Measurements from ENCODE around the gene IKZF1. TPM values are rescaled to one million over a fixed set of nuclear protein-coding genes. Genes with fewer than 3 reads are reported as not detected.

The IKZF1 gene
- polyA plus RNA-seq, 5 donors: 2.0 to 2.7 (median 2.5) TPM

DNA sequence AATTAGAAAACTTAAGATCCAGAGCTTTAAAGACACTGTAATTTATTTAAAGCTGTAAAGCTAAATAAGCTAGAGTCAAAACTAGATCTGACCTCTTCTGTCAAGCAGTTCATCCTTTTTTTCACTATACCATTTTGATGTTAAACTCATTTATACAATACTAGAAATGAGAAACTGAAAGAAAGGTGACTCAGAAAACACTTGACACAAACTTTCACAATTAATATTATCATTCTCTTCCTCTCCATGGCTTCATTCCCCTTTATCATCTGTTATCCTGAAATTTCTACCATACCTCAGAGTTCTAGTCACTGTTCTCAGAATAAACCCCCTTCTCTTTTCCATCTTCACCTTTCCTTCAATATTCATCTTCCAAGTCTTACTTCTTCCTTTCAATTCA is 144.3 kb downstream of the IKZF1 start:
- no peak for DNase-seq

DNA sequence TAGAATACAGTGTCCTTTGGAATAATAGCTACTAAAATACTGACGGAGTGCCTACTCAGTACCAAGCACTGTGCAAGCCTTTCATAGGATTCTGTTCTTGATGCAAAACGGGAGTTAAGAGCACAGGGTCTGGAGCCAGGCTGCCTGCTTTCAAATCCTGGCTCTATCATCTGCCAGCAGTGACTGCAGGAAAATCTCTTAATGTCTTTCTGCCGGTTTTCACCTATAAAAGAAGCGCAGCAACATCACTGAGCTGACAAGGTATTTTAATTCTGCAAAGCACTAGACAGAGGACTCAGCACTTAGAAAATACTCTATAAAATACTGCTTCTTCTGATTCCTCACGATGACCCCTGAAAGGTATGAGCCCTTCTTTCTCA is 145.0 kb downstream of the IKZF1 start:
- peak in 1 of 2 donors; percentile 8 for DNase-seq

DNA sequence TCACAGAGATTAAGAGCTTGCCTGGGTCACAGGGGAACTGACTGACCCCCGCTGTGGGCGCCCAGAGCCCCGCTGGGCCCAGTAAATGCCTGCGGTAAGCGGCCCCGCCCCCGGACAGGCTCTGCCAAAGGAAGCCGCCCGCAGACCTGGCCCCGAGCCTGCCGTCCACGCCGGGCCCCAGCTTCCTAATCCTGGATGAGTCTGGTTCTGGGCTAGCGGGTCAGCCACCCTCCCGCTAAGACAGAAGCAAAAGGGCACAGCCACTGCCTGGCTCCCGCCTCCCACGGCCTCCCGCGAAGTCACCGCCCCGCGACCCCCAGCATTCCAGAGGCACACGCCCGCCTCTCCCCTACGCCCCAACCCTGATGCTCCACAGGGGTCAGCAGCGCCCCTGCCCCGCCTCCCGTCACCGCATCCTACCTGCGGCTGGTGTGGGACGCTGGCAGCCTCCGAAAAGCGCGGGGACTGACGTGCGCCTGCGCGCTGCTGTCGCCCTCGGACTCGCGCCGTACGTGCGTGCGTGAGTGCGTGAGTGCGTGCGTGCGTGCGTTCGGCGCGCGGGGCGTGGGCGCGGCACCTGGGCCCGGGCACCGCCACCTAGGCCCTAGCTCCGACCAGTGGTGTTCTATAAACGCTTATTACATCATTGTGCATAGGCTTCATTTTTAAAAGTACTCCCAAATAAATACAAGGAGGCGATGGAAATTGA is 145.5 kb downstream of the IKZF1 start, which contains the start of gene FIGNL1:
Gene FIGNL1 (minus strand): TSS at position 470 of the 709 bp plus-strand sequence. CDS start 3,063 bp downstream, outside the sequence.
- DNase-seq: peak; percentile 54 to 70

DNA sequence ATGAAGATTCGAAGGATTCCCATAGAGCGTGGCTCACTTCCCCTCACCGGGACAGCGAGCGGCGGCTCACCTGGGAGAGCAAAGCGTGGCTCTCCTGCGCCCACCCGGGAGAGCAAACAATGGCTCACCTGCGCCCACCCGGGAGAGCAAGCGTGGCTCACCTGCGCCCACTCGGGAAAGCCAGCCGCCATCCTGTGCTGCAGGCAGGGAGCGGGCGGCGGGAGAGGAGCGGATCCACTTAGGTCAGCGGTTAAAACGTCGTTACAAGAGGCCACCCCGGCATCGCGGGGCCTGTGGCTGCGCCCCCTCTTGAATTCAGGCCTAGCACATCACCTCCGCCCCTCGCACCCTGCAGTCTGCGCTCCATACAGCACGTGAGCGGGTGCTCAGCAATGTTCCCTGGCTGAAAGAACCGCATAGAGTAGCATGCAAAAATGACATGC is 146.1 kb downstream of the IKZF1 start:
- DNase-seq: peak; percentile 3 to 6

Other genes starting within 250 kb of the IKZF1 start
- gene ZPBP, start 211.5 kb upstream of the IKZF1 start, polyA plus RNA-seq (ENCODE audit: insufficient read depth in 1 of 5, insufficient read length in 5 of 5, low replicate concordance in 1 of 5): under 1 TPM in 4 of 5 donors, not detected in 1; 0.15 to 0.44 (median 0.29) TPM
- 10 to 100 TPM; 20.1 to 50.0 (median 37.7) TPM for gene FIGNL1, start 145.6 kb downstream of the IKZF1 start, polyA plus RNA-seq (ENCODE audit: insufficient read depth in 1 of 5, insufficient read length in 5 of 5, low replicate concordance in 1 of 5)

All from right lung (tissue), 5 donors.